ENCODE results near the gene ENPP6. TPM values are rescaled to one million over a fixed set of nuclear protein-coding genes. Genes with fewer than 3 reads are reported as not detected.

The ENPP6 gene
- total RNA-seq, 4 donors from 2014 or later = 0.97 TPM; not detected in 3

DNA sequence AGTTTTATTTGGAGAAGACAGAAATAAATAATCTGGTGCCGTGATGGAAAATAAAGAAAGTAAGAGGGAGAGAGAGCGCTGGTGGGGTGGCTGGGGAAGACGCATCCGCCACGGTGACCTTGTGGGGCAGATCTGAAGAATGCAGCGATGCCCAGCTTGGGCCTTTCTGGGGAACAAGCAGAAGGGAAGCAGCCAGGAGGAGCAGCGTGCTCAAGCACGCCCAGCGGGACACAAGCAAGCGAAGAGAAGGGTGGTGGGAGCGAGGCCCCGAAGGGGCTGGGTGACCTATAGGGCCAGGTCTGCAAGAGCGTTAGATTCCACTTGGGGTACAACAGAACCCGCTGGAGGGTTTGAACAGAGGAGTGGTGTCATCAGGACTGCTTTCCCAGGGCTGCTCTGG lies 12.4 kb downstream of the ENPP6 start:
- Histone ChIP-seq H3K4me3 (no peak overlapping the region), H3K27ac (no peak overlapping the region), H3K36me3 (no peaks in the 10 kb centered on the region), H3K4me1 (no peaks in the 10 kb centered on the region), H3K27me3 (no peaks in the 10 kb centered on the region), H3K9me3 (no peaks in the 10 kb centered on the region)
- intact Hi-C loops (cut with DNase I; ENCODE audit: low total_unique reads) = no loop called here
- no peak for DNase-seq
- TF ChIP-seq, protein P1, sequence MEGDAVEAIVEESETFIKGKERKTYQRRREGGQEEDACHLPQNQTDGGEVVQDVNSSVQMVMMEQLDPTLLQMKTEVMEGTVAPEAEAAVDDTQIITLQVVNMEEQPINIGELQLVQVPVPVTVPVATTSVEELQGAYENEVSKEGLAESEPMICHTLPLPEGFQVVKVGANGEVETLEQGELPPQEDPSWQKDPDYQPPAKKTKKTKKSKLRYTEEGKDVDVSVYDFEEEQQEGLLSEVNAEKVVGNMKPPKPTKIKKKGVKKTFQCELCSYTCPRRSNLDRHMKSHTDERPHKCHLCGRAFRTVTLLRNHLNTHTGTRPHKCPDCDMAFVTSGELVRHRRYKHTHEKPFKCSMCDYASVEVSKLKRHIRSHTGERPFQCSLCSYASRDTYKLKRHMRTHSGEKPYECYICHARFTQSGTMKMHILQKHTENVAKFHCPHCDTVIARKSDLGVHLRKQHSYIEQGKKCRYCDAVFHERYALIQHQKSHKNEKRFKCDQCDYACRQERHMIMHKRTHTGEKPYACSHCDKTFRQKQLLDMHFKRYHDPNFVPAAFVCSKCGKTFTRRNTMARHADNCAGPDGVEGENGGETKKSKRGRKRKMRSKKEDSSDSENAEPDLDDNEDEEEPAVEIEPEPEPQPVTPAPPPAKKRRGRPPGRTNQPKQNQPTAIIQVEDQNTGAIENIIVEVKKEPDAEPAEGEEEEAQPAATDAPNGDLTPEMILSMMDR (IDR thresholded peaks at IDR 0.05) = no peak
- TF ChIP-seq POLR2A (IDR thresholded peaks at IDR 0.05) = no peak

DNA sequence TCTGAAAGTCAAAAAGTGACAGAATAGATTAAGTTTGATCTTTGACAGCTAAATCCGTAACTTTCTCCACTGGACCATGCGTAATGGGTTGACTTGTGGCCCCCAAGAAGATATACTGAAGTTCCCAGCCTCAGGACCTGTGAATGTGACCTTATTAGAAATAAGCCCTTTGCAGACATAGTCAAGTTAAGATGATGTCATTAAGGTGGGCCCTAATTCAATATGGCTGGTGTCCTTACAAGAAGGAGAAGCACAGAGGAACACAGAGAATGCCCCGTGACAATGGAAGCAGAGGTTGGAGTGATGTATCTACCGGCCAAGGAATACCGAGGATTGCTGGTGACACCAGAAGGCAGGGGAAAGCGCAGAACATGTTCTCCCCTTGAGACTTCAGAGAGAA lies 14.4 kb downstream of the ENPP6 start:
- no peak for TF ChIP-seq POLR2A (IDR thresholded peaks at IDR 0.05)
- TF ChIP-seq, protein P1 (IDR thresholded peaks at IDR 0.05) = no peak
- Histone ChIP-seq H3K9me3 (no peaks in the 10 kb centered on the region), H3K4me1 (no peaks in the 10 kb centered on the region), H3K27me3 (no peaks in the 10 kb centered on the region), H3K27ac (no peak overlapping the region), H3K36me3 (no peaks in the 10 kb centered on the region), H3K4me3 (no peak overlapping the region)
- intact Hi-C loops (cut with DNase I; ENCODE audit: low total_unique reads) = no loop called here
- DNase-seq = no peak

DNA sequence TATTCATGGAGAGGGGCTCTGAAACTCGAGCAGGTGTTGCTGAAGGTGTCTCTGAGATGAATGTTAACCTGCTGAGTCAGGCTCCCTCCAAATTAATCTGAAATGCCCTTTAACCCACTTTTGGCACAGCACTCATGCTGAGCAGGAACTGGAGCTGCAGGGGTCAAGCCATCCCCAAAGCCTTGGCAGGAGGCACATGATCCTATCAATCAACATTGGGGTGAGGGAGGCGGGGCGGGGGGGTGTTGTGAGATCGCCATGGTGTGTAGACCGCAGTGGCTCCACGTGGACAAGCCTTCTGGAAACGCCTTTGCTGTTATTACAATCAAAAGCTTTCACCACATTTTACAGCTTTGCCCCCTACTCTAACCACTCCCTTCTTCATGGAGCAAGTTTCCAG lies 16.5 kb downstream of the ENPP6 start:
- H3K27ac ChIP-seq = no peak overlapping the region
- DNase-seq = no peak
- no peaks in the 10 kb centered on the region for H3K36me3 ChIP-seq
- TF ChIP-seq POLR2A (IDR thresholded peaks at IDR 0.05) = no peak
- TF ChIP-seq, protein P1 (IDR thresholded peaks at IDR 0.05) = no peak
- intact Hi-C loops (cut with DNase I; ENCODE audit: low total_unique reads) = no loop called here
- no peak overlapping the region for H3K4me3 ChIP-seq
- H3K27me3 ChIP-seq = no peaks in the 10 kb centered on the region
- no peaks in the 10 kb centered on the region for H3K4me1 ChIP-seq
- H3K9me3 ChIP-seq = no peaks in the 10 kb centered on the region

DNA sequence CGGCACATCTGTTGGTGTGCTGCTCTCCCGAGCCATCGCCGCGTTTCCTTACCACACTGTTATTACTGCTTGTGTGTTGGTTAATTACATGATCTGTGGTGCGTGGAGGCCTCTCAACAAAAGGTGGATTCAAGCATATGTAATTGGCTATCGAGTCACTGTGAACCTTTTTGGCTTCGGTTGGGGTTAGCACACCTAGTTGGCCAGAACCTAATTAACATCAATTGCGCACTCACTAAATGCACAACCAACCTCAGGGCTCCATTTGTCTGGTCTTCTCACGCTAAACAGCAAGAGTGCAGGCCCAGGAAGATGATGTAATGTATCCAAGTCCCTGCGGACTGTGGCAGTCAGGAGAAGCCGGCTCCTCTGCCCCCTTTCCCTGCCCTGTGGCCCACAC lies 17.4 kb downstream of the ENPP6 start:
- DNase-seq = no peak
- no peaks in the 10 kb centered on the region for H3K36me3 ChIP-seq
- intact Hi-C loops (cut with DNase I; ENCODE audit: low total_unique reads) = no loop called here
- no peak overlapping the region for H3K27ac ChIP-seq
- no peaks in the 10 kb centered on the region for H3K4me1 ChIP-seq
- H3K4me3 ChIP-seq = no peak overlapping the region
- no peaks in the 10 kb centered on the region for H3K27me3 ChIP-seq
- H3K9me3 ChIP-seq = no peaks in the 10 kb centered on the region
- TF ChIP-seq, protein P1 (IDR thresholded peaks at IDR 0.05) = no peak
- no peak for TF ChIP-seq POLR2A (IDR thresholded peaks at IDR 0.05)

DNA sequence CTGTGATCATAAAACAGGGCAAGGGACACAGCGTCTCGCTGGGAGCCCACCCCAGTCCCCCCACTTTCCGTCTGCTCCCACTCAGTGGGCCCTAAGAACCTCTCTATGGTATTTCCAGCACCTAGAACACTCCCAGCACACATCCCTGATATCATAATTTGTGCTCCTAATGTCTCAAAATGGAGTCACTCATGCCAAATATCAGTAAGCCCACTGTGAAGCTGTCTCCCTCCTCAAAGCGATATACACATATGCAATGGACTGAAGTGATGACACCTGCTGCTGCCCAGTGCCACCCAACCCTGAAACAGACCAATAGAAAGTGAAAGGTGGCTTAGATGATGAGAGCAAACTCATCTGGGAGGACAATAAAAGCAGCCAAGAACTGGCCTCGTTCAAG lies 17.9 kb downstream of the ENPP6 start:
- DNase-seq = no peak
- Histone ChIP-seq H3K4me1 (no peaks in the 10 kb centered on the region), H3K4me3 (no peak overlapping the region), H3K36me3 (no peaks in the 10 kb centered on the region), H3K27me3 (no peaks in the 10 kb centered on the region), H3K27ac (no peak overlapping the region), H3K9me3 (no peaks in the 10 kb centered on the region)
- TF ChIP-seq, protein P1 (IDR thresholded peaks at IDR 0.05) = no peak
- TF ChIP-seq POLR2A (IDR thresholded peaks at IDR 0.05) = no peak
- intact Hi-C loops (cut with DNase I; ENCODE audit: low total_unique reads) = no loop called here

Data from uterus (tissue), 4 donors.